Activated gamma-delta T cell treated with anti-CD3 and anti-CD28 coated beads, Interleukin-2, amount 50 U/mL, for 16 hours (primary cell): ENCODE data around the gene HYCC1.
"Not testable (repeated sequence)": the region's sequence is repeated elsewhere in the genome, so short reads cannot be mapped to it uniquely, and the experiment has no call there.

ENCODE experiments used
- DNase-seq: peaks from one replicate; pipeline ENCODE4 v3.0.0-alpha.2; 2020; ENCODE audit warnings: low read depth

Gene HYCC1

GRCh38 chr7:22983257-22983855, 30.6 kb downstream of the HYCC1 start:
- DNase-seq, result no peak

- DNase-seq, result no peak
These were observed 33.5 kb downstream of the HYCC1 start for GRCh38 chr7:22980422-22980821.

GRCh38 chr7:22979861-22980260, 34.1 kb downstream of the HYCC1 start:
- DNase-seq, result no peak

GRCh38 chr7:22979251-22979650, 34.7 kb downstream of the HYCC1 start:
- no peak for DNase-seq

- not testable (repeated sequence) for DNase-seq
These were observed 39.3 kb downstream of the HYCC1 start for GRCh38 chr7:22974636-22975035.

- DNase-seq, result no peak
These were observed 41.7 kb downstream of the HYCC1 start for GRCh38 chr7:22972207-22972606.

- DNase-seq, result no peak
These were observed 44.9 kb downstream of the HYCC1 start for GRCh38 chr7:22969010-22969431.
